Measurements from ENCODE around the gene TRIP11. TPM values are rescaled to one million over a fixed set of nuclear protein-coding genes. Genes with fewer than 3 reads are reported as not detected.

Gene TRIP11
- polyA plus RNA-seq, 1 donor from 2014 or later, result 8.8 TPM

DNA sequence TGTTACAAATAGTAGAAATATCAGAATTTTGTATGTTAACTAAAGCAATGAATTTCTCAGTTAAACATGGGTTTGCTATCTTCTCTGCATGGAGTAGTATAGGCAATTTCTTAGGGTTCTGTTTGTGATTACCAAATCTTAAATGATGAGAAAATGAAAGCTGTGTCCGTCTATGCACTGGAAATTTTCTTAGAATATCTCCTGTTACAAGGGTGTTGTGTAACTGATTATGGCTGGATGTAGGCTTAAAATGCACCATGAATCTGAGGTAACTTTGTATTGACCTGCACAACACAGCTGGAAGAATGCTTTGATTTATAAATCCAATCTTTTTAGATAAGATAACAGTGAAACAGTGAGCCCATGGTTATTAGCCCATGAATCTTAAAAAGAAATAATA lies 17.8 kb downstream of the TRIP11 start:
- Histone ChIP-seq H2AFZ (ENCODE audit: low read depth, low read length) (no peak overlapping the region), H3K9me3 (ENCODE audit: low read length) (no peaks in the 10 kb centered on the region), H3F3A (ENCODE audit: insufficient read depth, low read length, poor library complexity, severe bottlenecking) (no peaks in the 10 kb centered on the region), H3K9ac (ENCODE audit: low read length) (no peak overlapping the region), H3K36me3 (ENCODE audit: insufficient read depth, low read length) (no peaks in the 10 kb centered on the region), H3K4me3 (ENCODE audit: low read length) (no peak overlapping the region), H3K27me3 (ENCODE audit: insufficient read depth, low read depth, low read length) (no peaks in the 10 kb centered on the region), H3K4me2 (ENCODE audit: low read length) (no peak overlapping the region), H3K79me2 (replicated peaks; ENCODE audit: insufficient read depth, low read length) (no peaks in the 10 kb centered on the region), H3K27ac (ENCODE audit: low read length) (no peak overlapping the region), H4K20me1 (ENCODE audit: insufficient read depth) (no peaks in the 10 kb centered on the region), H3K9me2 (ENCODE audit: insufficient read depth, low read length) (no peaks in the 10 kb centered on the region)
- TF ChIP-seq EP300 (conservative IDR thresholded peaks at IDR 0.05; ENCODE audit: poor library complexity, severe bottlenecking) (no peak), POLR2AphosphoS5 (IDR thresholded peaks at IDR 0.05) (no peak), SMC3 (conservative IDR thresholded peaks at IDR 0.05; ENCODE audit: poor library complexity) (no peak), TAF1 (IDR thresholded peaks at IDR 0.05; ENCODE audit: low read depth) (no peak), RAD21 (conservative IDR thresholded peaks at IDR 0.05) (no peak), MXI1 (conservative IDR thresholded peaks at IDR 0.05; ENCODE audit: poor library complexity, severe bottlenecking) (no peak), EZH2 (IDR thresholded peaks at IDR 0.05; ENCODE audit: borderline replicate concordance, insufficient read depth, low read length, poor library complexity, severe bottlenecking) (no peak)
- TF ChIP-seq, protein P1, sequence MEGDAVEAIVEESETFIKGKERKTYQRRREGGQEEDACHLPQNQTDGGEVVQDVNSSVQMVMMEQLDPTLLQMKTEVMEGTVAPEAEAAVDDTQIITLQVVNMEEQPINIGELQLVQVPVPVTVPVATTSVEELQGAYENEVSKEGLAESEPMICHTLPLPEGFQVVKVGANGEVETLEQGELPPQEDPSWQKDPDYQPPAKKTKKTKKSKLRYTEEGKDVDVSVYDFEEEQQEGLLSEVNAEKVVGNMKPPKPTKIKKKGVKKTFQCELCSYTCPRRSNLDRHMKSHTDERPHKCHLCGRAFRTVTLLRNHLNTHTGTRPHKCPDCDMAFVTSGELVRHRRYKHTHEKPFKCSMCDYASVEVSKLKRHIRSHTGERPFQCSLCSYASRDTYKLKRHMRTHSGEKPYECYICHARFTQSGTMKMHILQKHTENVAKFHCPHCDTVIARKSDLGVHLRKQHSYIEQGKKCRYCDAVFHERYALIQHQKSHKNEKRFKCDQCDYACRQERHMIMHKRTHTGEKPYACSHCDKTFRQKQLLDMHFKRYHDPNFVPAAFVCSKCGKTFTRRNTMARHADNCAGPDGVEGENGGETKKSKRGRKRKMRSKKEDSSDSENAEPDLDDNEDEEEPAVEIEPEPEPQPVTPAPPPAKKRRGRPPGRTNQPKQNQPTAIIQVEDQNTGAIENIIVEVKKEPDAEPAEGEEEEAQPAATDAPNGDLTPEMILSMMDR (IDR thresholded peaks at IDR 0.05; ENCODE audit: poor library complexity, severe bottlenecking), result no peak
- TF ChIP-seq, protein P2, sequence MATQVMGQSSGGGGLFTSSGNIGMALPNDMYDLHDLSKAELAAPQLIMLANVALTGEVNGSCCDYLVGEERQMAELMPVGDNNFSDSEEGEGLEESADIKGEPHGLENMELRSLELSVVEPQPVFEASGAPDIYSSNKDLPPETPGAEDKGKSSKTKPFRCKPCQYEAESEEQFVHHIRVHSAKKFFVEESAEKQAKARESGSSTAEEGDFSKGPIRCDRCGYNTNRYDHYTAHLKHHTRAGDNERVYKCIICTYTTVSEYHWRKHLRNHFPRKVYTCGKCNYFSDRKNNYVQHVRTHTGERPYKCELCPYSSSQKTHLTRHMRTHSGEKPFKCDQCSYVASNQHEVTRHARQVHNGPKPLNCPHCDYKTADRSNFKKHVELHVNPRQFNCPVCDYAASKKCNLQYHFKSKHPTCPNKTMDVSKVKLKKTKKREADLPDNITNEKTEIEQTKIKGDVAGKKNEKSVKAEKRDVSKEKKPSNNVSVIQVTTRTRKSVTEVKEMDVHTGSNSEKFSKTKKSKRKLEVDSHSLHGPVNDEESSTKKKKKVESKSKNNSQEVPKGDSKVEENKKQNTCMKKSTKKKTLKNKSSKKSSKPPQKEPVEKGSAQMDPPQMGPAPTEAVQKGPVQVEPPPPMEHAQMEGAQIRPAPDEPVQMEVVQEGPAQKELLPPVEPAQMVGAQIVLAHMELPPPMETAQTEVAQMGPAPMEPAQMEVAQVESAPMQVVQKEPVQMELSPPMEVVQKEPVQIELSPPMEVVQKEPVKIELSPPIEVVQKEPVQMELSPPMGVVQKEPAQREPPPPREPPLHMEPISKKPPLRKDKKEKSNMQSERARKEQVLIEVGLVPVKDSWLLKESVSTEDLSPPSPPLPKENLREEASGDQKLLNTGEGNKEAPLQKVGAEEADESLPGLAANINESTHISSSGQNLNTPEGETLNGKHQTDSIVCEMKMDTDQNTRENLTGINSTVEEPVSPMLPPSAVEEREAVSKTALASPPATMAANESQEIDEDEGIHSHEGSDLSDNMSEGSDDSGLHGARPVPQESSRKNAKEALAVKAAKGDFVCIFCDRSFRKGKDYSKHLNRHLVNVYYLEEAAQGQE (IDR thresholded peaks at IDR 0.05; ENCODE audit: borderline replicate concordance), result no peak

DNA sequence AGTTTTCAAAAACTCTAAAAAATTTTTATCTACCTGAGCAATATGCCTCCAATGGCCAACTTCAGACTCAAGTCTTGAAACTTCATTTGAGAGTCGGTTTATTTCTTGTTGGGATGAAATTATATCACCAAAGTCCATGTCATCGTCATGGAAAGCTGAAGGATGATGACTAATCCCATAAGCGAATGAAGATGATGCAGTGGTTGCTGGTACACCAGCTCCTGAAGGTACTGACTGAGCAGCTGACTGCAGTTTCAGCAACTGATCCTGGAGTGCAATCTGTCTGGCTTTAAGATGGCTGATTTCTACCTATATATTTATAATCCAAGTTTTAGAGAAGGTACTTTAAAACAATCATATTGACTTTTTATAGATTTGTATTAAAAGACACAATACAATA lies 18.3 kb downstream of the TRIP11 start:
- no peak overlapping the region for H3K27ac ChIP-seq (ENCODE audit: low read length)
- H3K9ac ChIP-seq (ENCODE audit: low read length), result no peak overlapping the region
- no peaks in the 10 kb centered on the region for H4K20me1 ChIP-seq (ENCODE audit: insufficient read depth)
- TF ChIP-seq MXI1 (conservative IDR thresholded peaks at IDR 0.05; ENCODE audit: poor library complexity, severe bottlenecking) (no peak), EZH2 (IDR thresholded peaks at IDR 0.05; ENCODE audit: borderline replicate concordance, insufficient read depth, low read length, poor library complexity, severe bottlenecking) (no peak), POLR2AphosphoS5 (IDR thresholded peaks at IDR 0.05) (no peak), EP300 (conservative IDR thresholded peaks at IDR 0.05; ENCODE audit: poor library complexity, severe bottlenecking) (no peak), RAD21 (conservative IDR thresholded peaks at IDR 0.05) (no peak), SMC3 (conservative IDR thresholded peaks at IDR 0.05; ENCODE audit: poor library complexity) (no peak), TAF1 (IDR thresholded peaks at IDR 0.05; ENCODE audit: low read depth) (no peak)
- TF ChIP-seq, protein P1 (IDR thresholded peaks at IDR 0.05; ENCODE audit: poor library complexity, severe bottlenecking), result no peak
- TF ChIP-seq, protein P2 (IDR thresholded peaks at IDR 0.05; ENCODE audit: borderline replicate concordance), result no peak
- H3K9me2 ChIP-seq (ENCODE audit: insufficient read depth, low read length), result no peaks in the 10 kb centered on the region
- H3K27me3 ChIP-seq (ENCODE audit: insufficient read depth, low read depth, low read length), result no peaks in the 10 kb centered on the region
- H2AFZ ChIP-seq (ENCODE audit: low read depth, low read length), result no peak overlapping the region
- H3K9me3 ChIP-seq (ENCODE audit: low read length), result no peaks in the 10 kb centered on the region
- no peaks in the 10 kb centered on the region for H3F3A ChIP-seq (ENCODE audit: insufficient read depth, low read length, poor library complexity, severe bottlenecking)
- H3K4me3 ChIP-seq (ENCODE audit: low read length), result no peak overlapping the region
- H3K36me3 ChIP-seq (ENCODE audit: insufficient read depth, low read length), result no peaks in the 10 kb centered on the region
- H3K4me2 ChIP-seq (ENCODE audit: low read length), result no peak overlapping the region
- no peaks in the 10 kb centered on the region for H3K79me2 ChIP-seq (replicated peaks; ENCODE audit: insufficient read depth, low read length)

Data from neural cell (in vitro differentiated cells).